HL-60 (cell line): ENCODE measurements around the gene NUCKS1.

ENCODE experiments used
- POLR2AphosphoS5 ChIP-seq: IDR thresholded peaks from 2 replicates; pipeline ENCODE4 v1.6.1; 2012; ENCODE audit warnings: low read depth
- TF ChIP-seq, protein P1 (sequence below): IDR thresholded peaks from one replicate; pipeline ENCODE4 v1.5.1; 2011; ENCODE audit warnings: low read length, control low read depth, inconsistent platforms; ENCODE audit not compliant: insufficient read depth
- TF ChIP-seq, protein P2 (sequence below): IDR thresholded peaks from 2 replicates; pipeline ENCODE4 v1.6.1; 2012; ENCODE audit warnings: low read depth; ENCODE audit not compliant: insufficient replicate concordance

DNA sequence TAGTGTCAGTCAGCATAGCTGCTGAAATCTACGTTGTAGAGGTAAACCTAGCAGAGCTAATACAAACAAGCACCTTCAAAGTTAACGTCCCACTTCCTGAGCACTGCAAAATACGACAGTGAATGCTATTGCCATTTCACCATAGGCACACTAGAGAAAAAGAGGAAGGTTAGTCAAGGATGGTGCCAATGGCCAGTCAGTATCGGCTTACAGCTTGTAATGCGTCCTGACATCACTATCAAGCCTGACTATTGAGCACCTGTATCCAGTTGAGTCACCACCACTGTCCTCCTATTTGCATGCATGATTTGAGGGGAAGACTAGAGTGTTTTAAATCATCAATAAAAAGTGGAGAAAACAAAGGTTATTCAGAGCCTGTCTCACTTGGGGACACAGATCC, 34.4 kb downstream of the NUCKS1 start:
- TF ChIP-seq, protein P1, sequence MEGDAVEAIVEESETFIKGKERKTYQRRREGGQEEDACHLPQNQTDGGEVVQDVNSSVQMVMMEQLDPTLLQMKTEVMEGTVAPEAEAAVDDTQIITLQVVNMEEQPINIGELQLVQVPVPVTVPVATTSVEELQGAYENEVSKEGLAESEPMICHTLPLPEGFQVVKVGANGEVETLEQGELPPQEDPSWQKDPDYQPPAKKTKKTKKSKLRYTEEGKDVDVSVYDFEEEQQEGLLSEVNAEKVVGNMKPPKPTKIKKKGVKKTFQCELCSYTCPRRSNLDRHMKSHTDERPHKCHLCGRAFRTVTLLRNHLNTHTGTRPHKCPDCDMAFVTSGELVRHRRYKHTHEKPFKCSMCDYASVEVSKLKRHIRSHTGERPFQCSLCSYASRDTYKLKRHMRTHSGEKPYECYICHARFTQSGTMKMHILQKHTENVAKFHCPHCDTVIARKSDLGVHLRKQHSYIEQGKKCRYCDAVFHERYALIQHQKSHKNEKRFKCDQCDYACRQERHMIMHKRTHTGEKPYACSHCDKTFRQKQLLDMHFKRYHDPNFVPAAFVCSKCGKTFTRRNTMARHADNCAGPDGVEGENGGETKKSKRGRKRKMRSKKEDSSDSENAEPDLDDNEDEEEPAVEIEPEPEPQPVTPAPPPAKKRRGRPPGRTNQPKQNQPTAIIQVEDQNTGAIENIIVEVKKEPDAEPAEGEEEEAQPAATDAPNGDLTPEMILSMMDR = no peak
- TF ChIP-seq, protein P2, sequence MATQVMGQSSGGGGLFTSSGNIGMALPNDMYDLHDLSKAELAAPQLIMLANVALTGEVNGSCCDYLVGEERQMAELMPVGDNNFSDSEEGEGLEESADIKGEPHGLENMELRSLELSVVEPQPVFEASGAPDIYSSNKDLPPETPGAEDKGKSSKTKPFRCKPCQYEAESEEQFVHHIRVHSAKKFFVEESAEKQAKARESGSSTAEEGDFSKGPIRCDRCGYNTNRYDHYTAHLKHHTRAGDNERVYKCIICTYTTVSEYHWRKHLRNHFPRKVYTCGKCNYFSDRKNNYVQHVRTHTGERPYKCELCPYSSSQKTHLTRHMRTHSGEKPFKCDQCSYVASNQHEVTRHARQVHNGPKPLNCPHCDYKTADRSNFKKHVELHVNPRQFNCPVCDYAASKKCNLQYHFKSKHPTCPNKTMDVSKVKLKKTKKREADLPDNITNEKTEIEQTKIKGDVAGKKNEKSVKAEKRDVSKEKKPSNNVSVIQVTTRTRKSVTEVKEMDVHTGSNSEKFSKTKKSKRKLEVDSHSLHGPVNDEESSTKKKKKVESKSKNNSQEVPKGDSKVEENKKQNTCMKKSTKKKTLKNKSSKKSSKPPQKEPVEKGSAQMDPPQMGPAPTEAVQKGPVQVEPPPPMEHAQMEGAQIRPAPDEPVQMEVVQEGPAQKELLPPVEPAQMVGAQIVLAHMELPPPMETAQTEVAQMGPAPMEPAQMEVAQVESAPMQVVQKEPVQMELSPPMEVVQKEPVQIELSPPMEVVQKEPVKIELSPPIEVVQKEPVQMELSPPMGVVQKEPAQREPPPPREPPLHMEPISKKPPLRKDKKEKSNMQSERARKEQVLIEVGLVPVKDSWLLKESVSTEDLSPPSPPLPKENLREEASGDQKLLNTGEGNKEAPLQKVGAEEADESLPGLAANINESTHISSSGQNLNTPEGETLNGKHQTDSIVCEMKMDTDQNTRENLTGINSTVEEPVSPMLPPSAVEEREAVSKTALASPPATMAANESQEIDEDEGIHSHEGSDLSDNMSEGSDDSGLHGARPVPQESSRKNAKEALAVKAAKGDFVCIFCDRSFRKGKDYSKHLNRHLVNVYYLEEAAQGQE = no peak
- TF ChIP-seq POLR2AphosphoS5 = 0 out of 2 replicates have a peak, but pooled peaks have one; percentile 27
